Uterus (tissue), 2 donors: ENCODE measurements around the gene PITHD1.
"Not testable (repeated sequence)": the region's sequence is repeated elsewhere in the genome, so short reads cannot be mapped to it uniquely, and the experiment has no call there.

Source experiments
- CTCF ChIP-seq, 4 experiments: fragments of 200-600 bp in 2 of 4; fragments of 450-650 bp in 2 of 4; sonication (generic) in 2 of 4; IDR thresholded peaks; one replicate each; pipeline ENCODE4 v1.5.1; 2016 to 2019; ENCODE audit warnings: antibody characterized with exemption in 4 of 4, mild to moderate bottlenecking in 2 of 4, moderate library complexity in 1 of 4
- POLR2A ChIP-seq, 2 donors: fragments of 450-650 bp; IDR thresholded peaks; one replicate each; pipeline ENCODE4 v1.6.1; 2016; ENCODE audit warnings: antibody characterized with exemption in 2 of 2, mild to moderate bottlenecking in 1 of 2, moderate library complexity in 1 of 2

- not testable (repeated sequence) for TF ChIP-seq POLR2A, CTCF (IDR thresholded peaks at IDR 0.05)
These were observed 48.4 kb downstream of the PITHD1 start for GRCh38 chr1:23826590-23826989.
